GM11168 (cell line): ENCODE measurements around the gene GAS1.

Experiments
- in situ Hi-C: fragments of 300-500 bp; cut with MboI; formaldehyde crosslinking; loops from one replicate; pipeline ENCODE4 v1.12.0; 2022; ENCODE audit warnings: low sequenced_read_pairs; ENCODE audit not compliant: unreplicated experiment

Gene GAS1

GRCh38 chr9:86966852-86967511, 19.7 kb upstream of the GAS1 start:
- in situ Hi-C loops: no loop called here

- in situ Hi-C loops: no loop called here
These were observed 18.5 kb upstream of the GAS1 start for GRCh38 chr9:86965636-86966395.

- in situ Hi-C loops: no loop called here
These were observed 15.4 kb upstream of the GAS1 start for GRCh38 chr9:86962692-86963091.

- in situ Hi-C loops: no loop called here
These were observed 13.6 kb upstream of the GAS1 start for GRCh38 chr9:86960938-86961337.

- in situ Hi-C loops: no loop called here
These were observed 10.9 kb upstream of the GAS1 start for GRCh38 chr9:86958203-86958602.

GRCh38 chr9:86955561-86955960, 8.3 kb upstream of the GAS1 start:
- in situ Hi-C loops: no loop called here

GRCh38 chr9:86955042-86955441, 7.7 kb upstream of the GAS1 start:
- in situ Hi-C loops: no loop called here

- in situ Hi-C loops: no loop called here
These were observed 5.9 kb upstream of the GAS1 start for GRCh38 chr9:86953181-86953580.

GRCh38 chr9:86948074-86948929, 996 bp upstream of the GAS1 start:
- in situ Hi-C loops: no loop called here

GRCh38 chr9:86946201-86947145, 833 bp downstream of the GAS1 start:
- in situ Hi-C loops: no loop called here

GRCh38 chr9:86945728-86946200, 1.5 kb downstream of the GAS1 start:
- in situ Hi-C loops: no loop called here

- in situ Hi-C loops: no loop called here
These were observed 2.2 kb downstream of the GAS1 start for GRCh38 chr9:86944796-86945727.

GRCh38 chr9:86943201-86944113, 3.8 kb downstream of the GAS1 start:
- in situ Hi-C loops: no loop called here

- in situ Hi-C loops: no loop called here
These were observed 4.8 kb downstream of the GAS1 start for GRCh38 chr9:86942281-86943200.

GRCh38 chr9:86941197-86941596, 6.1 kb downstream of the GAS1 start:
- in situ Hi-C loops: no loop called here

GRCh38 chr9:86940774-86941173, 6.5 kb downstream of the GAS1 start:
- in situ Hi-C loops: no loop called here

GRCh38 chr9:86939891-86940290, 7.4 kb downstream of the GAS1 start:
- in situ Hi-C loops: no loop called here
